Measurements from ENCODE around the gene ATG16L2.

DNA sequence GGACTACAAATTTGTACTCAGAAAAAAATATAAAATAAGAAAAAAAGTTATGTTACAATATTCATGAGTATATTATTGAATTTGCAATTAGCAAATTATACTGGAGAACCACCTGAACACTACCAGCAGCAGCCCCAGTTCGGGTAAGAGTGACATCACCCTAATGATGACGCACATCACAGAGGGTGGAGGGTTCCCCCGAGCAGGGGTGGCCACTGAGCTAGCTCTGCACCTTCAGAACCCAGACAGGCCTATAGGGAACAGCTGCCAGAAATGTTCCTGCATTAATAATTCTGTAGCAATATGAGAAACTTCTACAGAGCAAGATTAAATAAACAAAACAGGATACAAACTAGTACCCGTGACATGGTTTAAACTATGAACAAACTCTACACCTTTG, 44.5 kb upstream of the ATG16L2 start:
- no peak for TF ChIP-seq POLR2A (IDR thresholded peaks at IDR 0.05)
- TF ChIP-seq, protein P1, sequence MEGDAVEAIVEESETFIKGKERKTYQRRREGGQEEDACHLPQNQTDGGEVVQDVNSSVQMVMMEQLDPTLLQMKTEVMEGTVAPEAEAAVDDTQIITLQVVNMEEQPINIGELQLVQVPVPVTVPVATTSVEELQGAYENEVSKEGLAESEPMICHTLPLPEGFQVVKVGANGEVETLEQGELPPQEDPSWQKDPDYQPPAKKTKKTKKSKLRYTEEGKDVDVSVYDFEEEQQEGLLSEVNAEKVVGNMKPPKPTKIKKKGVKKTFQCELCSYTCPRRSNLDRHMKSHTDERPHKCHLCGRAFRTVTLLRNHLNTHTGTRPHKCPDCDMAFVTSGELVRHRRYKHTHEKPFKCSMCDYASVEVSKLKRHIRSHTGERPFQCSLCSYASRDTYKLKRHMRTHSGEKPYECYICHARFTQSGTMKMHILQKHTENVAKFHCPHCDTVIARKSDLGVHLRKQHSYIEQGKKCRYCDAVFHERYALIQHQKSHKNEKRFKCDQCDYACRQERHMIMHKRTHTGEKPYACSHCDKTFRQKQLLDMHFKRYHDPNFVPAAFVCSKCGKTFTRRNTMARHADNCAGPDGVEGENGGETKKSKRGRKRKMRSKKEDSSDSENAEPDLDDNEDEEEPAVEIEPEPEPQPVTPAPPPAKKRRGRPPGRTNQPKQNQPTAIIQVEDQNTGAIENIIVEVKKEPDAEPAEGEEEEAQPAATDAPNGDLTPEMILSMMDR (IDR thresholded peaks at IDR 0.05): no peak
